Immature natural killer cell (primary cell): ENCODE measurements around the gene RNF212. TPM values are rescaled to one million over a fixed set of nuclear protein-coding genes. Genes with fewer than 3 reads are reported as not detected.

Experiments used
- DNase-seq, 3 donors: peaks; one replicate each; pipeline ENCODE4 v3.0.0; 2022; ENCODE audit warnings: mixed read lengths in 1 of 3
- H3K27ac Mint-ChIP-seq, 6 donors: one replicate each; pipeline ENCODE4 v1.8.0; 2020; ENCODE audit warnings: mixed read lengths in 6 of 6, mild to moderate bottlenecking in 5 of 6, inconsistent platforms in 4 of 6, moderate library complexity in 3 of 6
- H3K27me3 Mint-ChIP-seq, 3 donors: one replicate each; pipeline ENCODE4 v1.8.0; 2020 to 2021; ENCODE audit warnings: low read depth in 3 of 3, mild to moderate bottlenecking in 3 of 3, mixed read lengths in 3 of 3, moderate library complexity in 3 of 3, inconsistent platforms in 1 of 3
- H3K36me3 Mint-ChIP-seq, 3 donors: one replicate each; pipeline ENCODE4 v1.8.0; 2020; ENCODE audit warnings: mixed read lengths in 3 of 3, inconsistent platforms in 2 of 3, mild to moderate bottlenecking in 2 of 3
- H3K4me1 Mint-ChIP-seq, 2 donors: one replicate each; pipeline ENCODE4 v1.8.0; 2020; ENCODE audit warnings: inconsistent platforms in 2 of 2, mild to moderate bottlenecking in 2 of 2, mixed read lengths in 2 of 2, moderate library complexity in 1 of 2
- H3K4me3 Mint-ChIP-seq, 5 donors: one replicate each; pipeline ENCODE4 v1.8.0; 2020; ENCODE audit warnings: mild to moderate bottlenecking in 5 of 5, mixed read lengths in 5 of 5, inconsistent platforms in 3 of 5, moderate library complexity in 3 of 5
- H3K9me3 Mint-ChIP-seq, 6 donors: one replicate each; pipeline ENCODE4 v1.8.0; 2020; ENCODE audit warnings: mild to moderate bottlenecking in 6 of 6, mixed read lengths in 6 of 6, inconsistent platforms in 4 of 6, moderate library complexity in 3 of 6
- polyA plus RNA-seq, 3 donors: library from polyadenylated mRNA; unstranded; fragments of 300-500 nt; fragmentation: Illumina TruSeq; gene quantifications; one replicate each; pipeline ENCODE4 v1.2.3, GENCODE V29; 2021

Gene RNF212
- polyA plus RNA-seq, 3 donors from 2014 or later, result 1.3 to 2.4 TPM; not detected in 1

DNA sequence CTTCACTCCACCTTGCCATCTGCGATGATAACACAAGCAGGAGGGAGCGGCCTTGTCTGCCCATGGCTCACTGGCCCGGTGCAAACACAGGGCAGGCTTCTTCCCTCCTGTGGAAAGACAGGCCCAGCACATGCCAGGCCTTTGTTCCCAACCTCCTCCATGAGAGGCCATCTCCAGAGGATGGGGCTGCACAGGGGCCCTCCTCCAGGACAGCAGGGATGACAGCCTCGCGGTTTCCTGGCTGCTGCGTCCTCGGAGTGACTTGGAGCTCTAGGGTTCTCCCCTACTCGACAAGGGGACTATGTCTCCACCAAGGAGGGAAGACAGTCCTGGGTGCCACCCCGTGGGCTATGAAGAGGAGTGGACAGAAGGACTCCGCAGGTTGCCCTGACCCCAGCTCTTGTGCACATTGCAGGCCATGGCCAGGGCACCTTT, 21.8 kb downstream of the RNF212 start:
- Mint-ChIP-seq H3K4me1 (peaks cover 18% of the 10 kb centered on the region in 2 donors), H3K27ac (peak overlapping the region in 1 of 6 donors; percentile 17), H3K9me3 (peaks cover 9 to 23% (median 17%) of the 10 kb centered on the region in 6 donors), H3K36me3 (peaks cover 6 to 14% (median 11%) of the 10 kb centered on the region in 3 donors), H3K4me3 (no peak overlapping the region), H3K27me3 (peaks cover 8 to 13% (median 9%) of the 10 kb centered on the region in 3 donors)
- DNase-seq, result no peak

DNA sequence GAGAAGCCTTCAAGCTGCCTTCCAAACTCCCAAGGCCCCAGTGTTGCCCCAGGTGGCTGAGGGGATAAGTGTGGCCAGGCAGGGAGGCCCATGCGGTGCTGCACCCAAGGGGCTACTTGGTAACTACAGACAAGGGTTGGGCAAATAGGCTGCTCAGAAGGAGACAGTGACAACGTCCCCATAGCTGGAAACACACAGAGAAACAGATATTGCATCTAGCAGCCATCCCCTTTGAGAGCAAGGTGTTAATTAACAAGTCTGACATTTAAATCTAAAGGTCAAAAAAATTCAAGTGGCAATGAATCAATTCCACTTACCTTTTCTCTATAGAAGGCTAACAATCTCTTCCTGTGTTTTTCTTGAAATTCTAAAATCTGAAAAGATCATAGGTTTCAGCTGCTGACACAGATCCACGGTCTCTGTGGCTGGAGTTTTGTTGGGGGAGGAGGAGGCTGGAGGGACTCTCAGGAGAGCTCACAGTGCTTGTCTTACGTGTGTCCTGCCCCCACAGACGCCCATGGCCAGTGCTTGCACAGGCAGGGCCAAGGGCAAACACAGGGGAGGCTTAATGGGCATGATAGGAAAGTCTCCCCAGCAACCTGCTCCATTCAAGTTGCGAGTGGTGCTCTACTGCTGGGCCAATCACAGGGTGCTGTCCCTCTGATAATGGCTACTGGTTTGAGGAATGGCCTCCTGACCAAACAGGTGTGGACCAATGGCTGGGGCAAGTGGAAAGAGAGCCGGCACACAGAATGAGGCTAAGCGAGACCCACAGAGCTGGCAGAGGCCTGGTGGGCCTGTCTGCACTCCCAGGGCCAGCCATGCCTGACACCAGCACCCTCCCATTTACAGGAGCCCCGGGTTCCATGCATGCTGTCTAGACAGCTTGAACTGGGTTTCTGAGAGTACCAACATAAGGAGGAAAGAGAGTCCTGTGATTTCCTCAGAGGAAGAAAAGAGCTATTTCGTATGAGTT, 22.6 kb downstream of the RNF212 start:
- no peak for DNase-seq
- Mint-ChIP-seq H3K27ac (peak overlapping the region in 2 of 6 donors; percentile 17 to 79), H3K27me3 (peaks cover 9 to 13% (median 12%) of the 10 kb centered on the region in 3 donors), H3K4me3 (no peak overlapping the region), H3K9me3 (peaks cover 9 to 23% (median 17%) of the 10 kb centered on the region in 6 donors), H3K4me1 (peaks cover 23 to 25% of the 10 kb centered on the region in 2 donors), H3K36me3 (peaks cover 6 to 14% (median 11%) of the 10 kb centered on the region in 3 donors)

DNA sequence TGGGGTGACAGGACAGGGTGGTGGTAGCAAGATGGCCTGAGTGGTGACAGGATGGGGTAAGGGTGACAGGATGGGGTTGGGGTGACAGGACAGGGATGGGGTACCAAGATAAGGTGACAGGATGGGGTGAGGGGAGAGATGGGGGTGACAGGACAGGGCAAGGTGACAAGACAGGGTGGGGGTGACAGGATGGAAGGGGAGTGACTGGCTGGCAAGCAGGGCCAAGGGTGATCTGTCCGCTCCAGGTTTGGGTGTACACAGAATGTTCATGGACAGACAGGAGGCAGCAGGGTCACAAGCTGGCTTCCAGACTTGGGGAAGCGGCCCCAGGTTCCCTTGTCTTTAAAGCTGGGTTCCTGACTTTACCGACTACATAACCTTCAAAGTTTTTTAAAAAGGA, 23.3 kb downstream of the RNF212 start:
- H3K4me3 Mint-ChIP-seq, result no peak overlapping the region
- peaks cover 6 to 14% (median 11%) of the 10 kb centered on the region in 3 donors for H3K36me3 Mint-ChIP-seq
- H3K4me1 Mint-ChIP-seq, result peaks cover 28 to 29% of the 10 kb centered on the region in 2 donors
- H3K27ac Mint-ChIP-seq, result peak overlapping the region in 4 of 6 donors; percentile 69 to 80 (median 78)
- peaks cover 9 to 23% (median 17%) of the 10 kb centered on the region in 6 donors for H3K9me3 Mint-ChIP-seq
- peaks cover 9 to 15% (median 13%) of the 10 kb centered on the region in 3 donors for H3K27me3 Mint-ChIP-seq
- no peak for DNase-seq

DNA sequence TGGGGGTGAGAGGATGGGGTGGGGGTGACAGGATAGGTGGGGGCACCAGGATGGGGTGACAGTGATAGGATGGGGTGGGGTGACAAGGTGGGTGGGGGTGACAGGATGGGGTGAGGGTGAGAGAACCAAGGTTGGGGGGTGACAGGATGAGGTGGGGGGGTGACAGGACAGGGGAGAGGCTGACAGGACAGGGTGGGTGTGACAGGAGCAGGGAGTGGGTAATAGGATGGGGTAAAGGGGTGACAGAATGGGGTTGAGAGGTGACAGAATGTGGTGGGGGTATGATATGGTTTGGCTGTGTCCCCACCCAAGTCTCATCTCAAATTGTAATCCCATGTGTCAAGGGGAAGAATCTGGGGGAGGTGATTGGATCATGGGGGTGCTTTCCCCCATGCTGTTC, 26.0 kb downstream of the RNF212 start:
- Mint-ChIP-seq H3K4me3 (peak overlapping the region; percentile 13 to 64 (median 45)), H3K9me3 (peaks cover 9 to 23% (median 17%) of the 10 kb centered on the region in 6 donors), H3K4me1 (peaks cover 29 to 31% of the 10 kb centered on the region in 2 donors), H3K27me3 (peaks cover 9 to 24% (median 13%) of the 10 kb centered on the region in 3 donors), H3K27ac (peak overlapping the region; percentile 85 to 98 (median 96)), H3K36me3 (peaks cover 6 to 14% (median 11%) of the 10 kb centered on the region in 3 donors)
- peak; percentile 86 to 89 (median 88) for DNase-seq

DNA sequence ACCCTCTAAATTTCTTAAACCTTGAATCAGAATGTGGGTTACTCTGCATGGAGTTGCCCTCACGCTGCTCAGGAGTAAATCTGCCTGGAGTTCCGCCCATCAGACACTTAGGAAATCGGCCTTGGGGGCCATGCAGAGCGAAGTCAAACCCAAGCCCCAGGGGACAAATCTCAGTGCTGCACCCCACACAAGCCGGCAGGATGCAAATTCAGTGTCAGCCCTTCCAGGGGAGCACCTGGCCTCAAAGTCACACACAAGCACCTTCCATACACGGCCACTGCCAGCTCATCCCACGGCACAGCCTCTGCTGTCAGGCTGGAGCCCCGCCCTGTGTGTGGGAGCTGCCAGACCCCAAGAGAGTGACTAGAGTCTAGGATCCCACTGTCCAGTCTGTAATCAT, 27.4 kb downstream of the RNF212 start:
- H3K27me3 Mint-ChIP-seq, result peaks cover 13 to 28% (median 16%) of the 10 kb centered on the region in 3 donors
- no peak for DNase-seq
- H3K4me1 Mint-ChIP-seq, result peaks cover 31 to 33% of the 10 kb centered on the region in 2 donors
- H3K9me3 Mint-ChIP-seq, result peaks cover 9 to 23% (median 17%) of the 10 kb centered on the region in 6 donors
- peaks cover 6 to 14% (median 11%) of the 10 kb centered on the region in 3 donors for H3K36me3 Mint-ChIP-seq
- no peak overlapping the region for H3K4me3 Mint-ChIP-seq
- H3K27ac Mint-ChIP-seq, result peak overlapping the region; percentile 55 to 92 (median 85)

DNA sequence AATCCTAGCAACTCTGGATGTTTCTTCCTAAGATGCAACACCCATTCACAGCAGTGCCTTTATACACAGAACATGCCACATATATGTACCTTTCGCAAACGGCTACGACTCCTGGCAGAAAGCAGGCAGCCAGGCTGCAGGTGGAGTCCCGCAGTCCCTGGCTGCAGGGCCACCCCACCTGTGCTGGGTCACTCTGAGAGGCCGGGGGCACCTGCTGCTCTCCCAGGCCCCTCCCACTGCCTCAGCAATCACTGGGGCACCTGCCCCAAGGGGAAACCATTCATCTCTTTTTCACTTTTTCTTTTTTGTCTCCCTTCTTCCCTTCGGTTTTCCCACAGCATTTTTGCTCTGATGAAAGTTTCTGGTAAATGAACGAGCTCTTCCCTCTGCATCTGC, 28.0 kb downstream of the RNF212 start:
- Mint-ChIP-seq H3K27ac (peak overlapping the region in 5 of 6 donors; percentile 76 to 92 (median 87)), H3K27me3 (peaks cover 13 to 31% (median 17%) of the 10 kb centered on the region in 3 donors), H3K9me3 (peaks cover 9 to 23% (median 18%) of the 10 kb centered on the region in 6 donors), H3K4me1 (peaks cover 31 to 33% of the 10 kb centered on the region in 2 donors), H3K4me3 (no peak overlapping the region), H3K36me3 (peaks cover 6 to 14% (median 11%) of the 10 kb centered on the region in 3 donors)
- no peak for DNase-seq

DNA sequence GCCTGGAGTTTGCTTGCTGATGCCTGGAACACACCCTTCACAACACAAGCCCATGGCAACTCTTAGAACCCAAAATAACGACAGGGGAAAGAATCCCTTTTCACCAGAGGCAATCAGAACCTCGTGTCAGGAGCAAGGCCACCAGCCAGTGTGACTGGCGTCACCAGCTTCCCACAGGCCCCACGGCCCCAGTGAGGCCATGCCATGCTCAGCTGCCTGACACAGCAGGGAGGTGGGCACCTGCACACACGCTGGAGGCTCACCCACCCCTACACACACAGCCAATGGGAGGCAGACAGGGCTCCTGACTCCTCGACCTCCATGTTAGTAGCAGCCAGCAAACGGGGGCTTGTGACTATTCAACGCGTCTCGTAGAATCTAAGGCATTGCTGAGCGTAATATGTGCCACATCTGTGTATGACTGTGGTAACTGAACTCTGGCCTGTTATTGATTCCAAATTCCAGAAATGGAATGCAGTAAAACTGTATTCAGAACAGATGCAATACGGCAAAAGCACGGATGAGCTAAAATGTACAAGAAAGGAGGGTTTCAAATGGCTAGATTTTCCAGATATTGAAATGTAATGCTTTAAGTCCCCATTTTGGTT, 28.5 kb downstream of the RNF212 start:
- DNase-seq, result no peak
- peaks cover 9 to 23% (median 18%) of the 10 kb centered on the region in 6 donors for H3K9me3 Mint-ChIP-seq
- H3K36me3 Mint-ChIP-seq, result peaks cover 6 to 14% (median 11%) of the 10 kb centered on the region in 3 donors
- peaks cover 13 to 30% (median 18%) of the 10 kb centered on the region in 3 donors for H3K27me3 Mint-ChIP-seq
- H3K27ac Mint-ChIP-seq, result peak overlapping the region in 4 of 6 donors; percentile 30 to 76 (median 46)
- H3K4me1 Mint-ChIP-seq, result peaks cover 30 to 31% of the 10 kb centered on the region in 2 donors
- no peak overlapping the region for H3K4me3 Mint-ChIP-seq

DNA sequence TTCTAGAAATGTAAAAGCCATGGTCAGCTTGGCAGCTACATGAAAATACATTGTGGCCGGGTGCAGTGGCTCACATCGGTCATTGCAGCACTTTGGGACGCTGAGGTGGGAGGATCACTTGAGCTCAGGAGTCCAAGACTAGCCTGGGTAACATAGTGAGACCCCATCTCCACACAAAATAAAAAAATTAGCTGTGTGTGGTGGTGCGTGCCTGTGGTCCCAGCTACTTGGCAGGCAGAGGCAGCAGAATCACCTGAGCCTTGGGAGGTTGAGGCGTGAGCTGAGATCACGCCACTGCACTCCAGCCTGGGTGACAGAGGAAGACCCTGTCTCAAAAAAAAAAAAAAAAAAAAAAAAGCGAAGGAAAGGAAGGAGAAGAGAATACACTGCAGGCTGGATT, 29.0 kb downstream of the RNF212 start:
- H3K36me3 Mint-ChIP-seq, result peaks cover 6 to 11% (median 10%) of the 10 kb centered on the region in 3 donors
- peaks cover 13 to 25% (median 21%) of the 10 kb centered on the region in 3 donors for H3K27me3 Mint-ChIP-seq
- no peak overlapping the region for H3K4me3 Mint-ChIP-seq
- H3K27ac Mint-ChIP-seq, result peak overlapping the region in 1 of 6 donors; percentile 61
- H3K4me1 Mint-ChIP-seq, result peaks cover 25 to 26% of the 10 kb centered on the region in 2 donors
- no peak for DNase-seq
- H3K9me3 Mint-ChIP-seq, result peaks cover 9 to 18% (median 14%) of the 10 kb centered on the region in 6 donors

DNA sequence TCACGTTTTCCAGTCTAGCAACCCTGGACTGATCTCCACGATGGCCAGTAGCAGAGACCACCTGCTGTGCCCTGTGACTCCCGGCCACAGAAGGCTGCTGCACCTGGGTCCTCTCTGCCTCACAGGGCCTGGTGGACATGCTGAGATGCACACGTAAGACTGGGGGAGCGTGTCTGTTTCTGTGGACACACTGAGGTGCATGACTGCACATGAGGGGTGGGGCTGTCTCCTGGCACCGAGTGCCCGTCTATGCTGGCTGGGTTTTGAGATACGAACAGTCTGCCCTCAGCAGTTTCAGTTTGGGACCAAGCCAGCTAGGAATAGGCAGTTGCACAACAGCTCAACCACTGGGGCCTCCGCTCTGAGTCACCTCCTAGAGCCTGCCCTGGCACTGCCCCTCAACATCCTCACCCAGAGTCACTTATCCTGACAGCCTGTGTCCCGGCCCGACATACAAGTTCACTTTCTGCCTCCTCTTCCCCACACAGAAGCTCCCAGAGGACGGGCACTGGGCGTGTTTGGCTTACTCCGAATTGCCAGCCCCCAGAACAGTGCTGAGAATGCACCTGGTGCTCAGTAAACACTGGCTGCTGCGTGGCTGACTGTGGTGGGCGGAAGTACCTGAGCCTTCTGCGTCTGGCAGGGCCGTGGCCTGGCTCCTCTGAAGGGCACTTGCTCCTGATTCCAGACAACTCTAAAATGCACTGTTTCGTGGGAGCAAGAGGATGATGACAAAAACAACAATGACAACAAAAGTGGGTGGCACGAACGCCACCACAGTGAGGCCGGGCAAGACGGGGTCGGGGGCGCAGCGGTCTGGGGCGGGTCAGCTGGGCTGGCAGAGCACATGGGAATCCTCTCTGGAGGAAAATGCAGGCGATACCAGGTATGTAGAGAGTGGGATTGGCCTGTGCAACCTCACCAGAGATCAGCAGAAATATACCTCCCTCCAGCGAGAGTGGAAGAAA, 30.9 kb downstream of the RNF212 start:
- Mint-ChIP-seq H3K4me1 (peaks cover 16% of the 10 kb centered on the region in 2 donors), H3K4me3 (no peak overlapping the region), H3K27me3 (peaks cover 8 to 20% (median 18%) of the 10 kb centered on the region in 3 donors), H3K9me3 (peaks cover under 1 to 3% (median 1%) of the 10 kb centered on the region in 6 donors), H3K27ac (peak overlapping the region in 1 of 6 donors; percentile 67), H3K36me3 (peaks cover 0 to 1% (median 0%) of the 10 kb centered on the region in 3 donors)
- no peak for DNase-seq

DNA sequence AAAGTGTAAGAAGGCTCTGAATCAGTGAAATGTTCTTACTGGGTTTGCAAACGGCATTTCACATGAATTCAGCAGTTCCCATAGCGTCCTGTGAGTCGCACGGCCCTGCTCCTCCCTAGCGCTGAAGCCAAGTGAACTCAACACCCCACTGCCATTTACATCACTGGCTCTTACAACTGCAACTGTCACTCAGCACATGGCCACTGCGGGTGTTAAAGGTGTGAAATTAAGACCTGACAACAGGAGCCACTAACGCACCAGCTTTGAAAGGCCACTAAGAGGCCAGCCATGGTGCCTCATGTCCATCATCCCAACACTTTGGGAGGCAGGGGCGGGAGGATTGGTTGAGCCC, 31.7 kb downstream of the RNF212 start:
- peak overlapping the region in 1 of 5 donors; percentile 29 for H3K4me3 Mint-ChIP-seq
- H3K27ac Mint-ChIP-seq, result peak overlapping the region in 3 of 6 donors; percentile 65 to 87 (median 67)
- H3K9me3 Mint-ChIP-seq, result peaks cover 0 to 2% (median 0%) of the 10 kb centered on the region in 6 donors
- no peaks in the 10 kb centered on the region for H3K36me3 Mint-ChIP-seq
- peak in 1 of 3 donors; percentile 40 for DNase-seq
- peaks cover 14 to 15% of the 10 kb centered on the region in 2 donors for H3K4me1 Mint-ChIP-seq
- H3K27me3 Mint-ChIP-seq, result peaks cover 7 to 18% (median 16%) of the 10 kb centered on the region in 3 donors

DNA sequence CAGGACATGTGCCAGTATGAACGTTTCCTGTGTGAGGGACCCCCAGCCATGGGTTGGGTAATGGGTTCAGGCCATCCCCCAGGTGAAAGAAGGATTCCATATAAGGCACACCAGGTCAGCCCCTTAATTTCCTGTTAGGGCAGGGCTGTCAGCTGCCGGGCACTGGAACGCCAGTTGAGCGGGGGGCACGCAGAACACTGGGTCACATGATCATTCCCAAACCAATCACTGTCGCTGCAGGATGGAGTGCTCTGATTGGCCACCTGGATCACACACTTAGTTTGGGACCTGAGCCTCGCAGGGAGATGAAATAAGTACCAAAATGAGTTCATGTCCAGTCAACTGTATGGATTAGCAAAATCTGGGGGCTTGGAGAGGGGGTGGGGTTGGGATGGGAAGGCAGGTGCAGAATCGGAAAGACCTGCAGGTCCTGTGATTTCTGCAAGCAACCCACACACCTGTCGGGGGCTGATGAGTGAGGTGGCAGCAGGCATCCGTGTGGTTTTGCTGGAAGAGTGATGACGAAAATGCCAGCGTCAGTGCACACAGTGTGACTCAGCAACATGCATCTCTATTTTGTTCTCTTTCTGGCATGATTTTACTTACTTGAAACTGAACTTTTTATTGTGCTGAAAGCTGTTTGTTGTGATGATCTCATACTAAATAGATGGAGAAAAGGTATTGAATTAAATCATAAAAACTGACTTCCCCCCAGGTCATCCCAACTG, 32.2 kb downstream of the RNF212 start:
- Mint-ChIP-seq H3K36me3 (no peaks in the 10 kb centered on the region), H3K27me3 (peaks cover 7 to 18% (median 16%) of the 10 kb centered on the region in 3 donors), H3K9me3 (peaks cover 0 to 2% (median 0%) of the 10 kb centered on the region in 6 donors), H3K27ac (peak overlapping the region in 2 of 6 donors; percentile 67 to 87), H3K4me3 (peak overlapping the region in 1 of 5 donors; percentile 29), H3K4me1 (peaks cover 12% of the 10 kb centered on the region in 2 donors)
- peak in 1 of 3 donors; percentile 23 for DNase-seq

DNA sequence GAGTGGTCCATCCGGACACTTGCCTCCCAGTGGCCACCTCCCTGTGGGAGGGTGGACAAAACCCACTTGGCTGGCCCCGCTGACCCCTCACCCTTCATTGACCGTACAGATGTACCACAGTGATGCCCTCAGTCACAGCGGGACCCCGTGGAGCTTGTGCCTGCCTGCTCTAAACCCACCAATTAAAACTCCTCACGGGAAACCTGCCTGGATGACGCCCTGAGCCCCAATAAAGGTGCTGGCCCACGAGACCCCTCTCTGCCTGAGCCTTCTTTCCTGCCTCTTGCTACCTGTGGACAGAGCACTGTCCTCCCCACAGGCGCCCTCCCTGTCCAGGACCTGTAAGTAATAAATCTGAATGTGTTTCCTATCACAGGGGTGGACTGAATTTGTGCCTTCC, 32.9 kb downstream of the RNF212 start:
- DNase-seq, result no peak
- Mint-ChIP-seq H3K9me3 (peaks cover 0 to 2% (median 0%) of the 10 kb centered on the region in 6 donors), H3K27me3 (peaks cover 8 to 18% (median 11%) of the 10 kb centered on the region in 3 donors), H3K4me1 (peaks cover 6% of the 10 kb centered on the region in 2 donors), H3K27ac (peak overlapping the region in 3 of 6 donors; percentile 35 to 62 (median 41)), H3K36me3 (no peaks in the 10 kb centered on the region), H3K4me3 (no peak overlapping the region)
